Measurements from ENCODE around the gene KRT86. TPM values are rescaled to one million over a fixed set of nuclear protein-coding genes. Genes with fewer than 3 reads are reported as not detected.

KRT86 gene
- total RNA-seq, 1 donor from 2014 or later, result not detected

GRCh38 chr12:52248541-52249461 lies 25.6 kb upstream of the KRT86 start:
- TF ChIP-seq, protein P1, sequence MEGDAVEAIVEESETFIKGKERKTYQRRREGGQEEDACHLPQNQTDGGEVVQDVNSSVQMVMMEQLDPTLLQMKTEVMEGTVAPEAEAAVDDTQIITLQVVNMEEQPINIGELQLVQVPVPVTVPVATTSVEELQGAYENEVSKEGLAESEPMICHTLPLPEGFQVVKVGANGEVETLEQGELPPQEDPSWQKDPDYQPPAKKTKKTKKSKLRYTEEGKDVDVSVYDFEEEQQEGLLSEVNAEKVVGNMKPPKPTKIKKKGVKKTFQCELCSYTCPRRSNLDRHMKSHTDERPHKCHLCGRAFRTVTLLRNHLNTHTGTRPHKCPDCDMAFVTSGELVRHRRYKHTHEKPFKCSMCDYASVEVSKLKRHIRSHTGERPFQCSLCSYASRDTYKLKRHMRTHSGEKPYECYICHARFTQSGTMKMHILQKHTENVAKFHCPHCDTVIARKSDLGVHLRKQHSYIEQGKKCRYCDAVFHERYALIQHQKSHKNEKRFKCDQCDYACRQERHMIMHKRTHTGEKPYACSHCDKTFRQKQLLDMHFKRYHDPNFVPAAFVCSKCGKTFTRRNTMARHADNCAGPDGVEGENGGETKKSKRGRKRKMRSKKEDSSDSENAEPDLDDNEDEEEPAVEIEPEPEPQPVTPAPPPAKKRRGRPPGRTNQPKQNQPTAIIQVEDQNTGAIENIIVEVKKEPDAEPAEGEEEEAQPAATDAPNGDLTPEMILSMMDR (IDR thresholded peaks at IDR 0.05; ENCODE audit: unreplicated experiment), result no peak
- H3K4me3 Mint-ChIP-seq (ENCODE audit: low read depth), result no peak overlapping the region
- peaks cover 71% of the 10 kb centered on the region for H3K27me3 Mint-ChIP-seq
- no peaks in the 10 kb centered on the region for H3K9me3 Mint-ChIP-seq (ENCODE audit: low read depth)
- H3K36me3 Mint-ChIP-seq (ENCODE audit: insufficient read depth), result no peaks in the 10 kb centered on the region
- H3K4me1 Mint-ChIP-seq (ENCODE audit: low read depth), result peaks cover 39% of the 10 kb centered on the region
- no peak overlapping the region for H3K27ac Mint-ChIP-seq
- no peak for DNase-seq (ENCODE audit: low spot score, unreplicated experiment)

GRCh38 chr12:52249511-52250047 lies 24.9 kb upstream of the KRT86 start:
- Mint-ChIP-seq H3K27ac (no peak overlapping the region), H3K9me3 (ENCODE audit: low read depth) (no peaks in the 10 kb centered on the region), H3K27me3 (peaks cover 72% of the 10 kb centered on the region), H3K4me1 (ENCODE audit: low read depth) (peaks cover 35% of the 10 kb centered on the region), H3K36me3 (ENCODE audit: insufficient read depth) (no peaks in the 10 kb centered on the region), H3K4me3 (ENCODE audit: low read depth) (no peak overlapping the region)
- TF ChIP-seq, protein P1 (IDR thresholded peaks at IDR 0.05; ENCODE audit: unreplicated experiment), result no peak
- DNase-seq (ENCODE audit: low spot score, unreplicated experiment), result no peak

DNA sequence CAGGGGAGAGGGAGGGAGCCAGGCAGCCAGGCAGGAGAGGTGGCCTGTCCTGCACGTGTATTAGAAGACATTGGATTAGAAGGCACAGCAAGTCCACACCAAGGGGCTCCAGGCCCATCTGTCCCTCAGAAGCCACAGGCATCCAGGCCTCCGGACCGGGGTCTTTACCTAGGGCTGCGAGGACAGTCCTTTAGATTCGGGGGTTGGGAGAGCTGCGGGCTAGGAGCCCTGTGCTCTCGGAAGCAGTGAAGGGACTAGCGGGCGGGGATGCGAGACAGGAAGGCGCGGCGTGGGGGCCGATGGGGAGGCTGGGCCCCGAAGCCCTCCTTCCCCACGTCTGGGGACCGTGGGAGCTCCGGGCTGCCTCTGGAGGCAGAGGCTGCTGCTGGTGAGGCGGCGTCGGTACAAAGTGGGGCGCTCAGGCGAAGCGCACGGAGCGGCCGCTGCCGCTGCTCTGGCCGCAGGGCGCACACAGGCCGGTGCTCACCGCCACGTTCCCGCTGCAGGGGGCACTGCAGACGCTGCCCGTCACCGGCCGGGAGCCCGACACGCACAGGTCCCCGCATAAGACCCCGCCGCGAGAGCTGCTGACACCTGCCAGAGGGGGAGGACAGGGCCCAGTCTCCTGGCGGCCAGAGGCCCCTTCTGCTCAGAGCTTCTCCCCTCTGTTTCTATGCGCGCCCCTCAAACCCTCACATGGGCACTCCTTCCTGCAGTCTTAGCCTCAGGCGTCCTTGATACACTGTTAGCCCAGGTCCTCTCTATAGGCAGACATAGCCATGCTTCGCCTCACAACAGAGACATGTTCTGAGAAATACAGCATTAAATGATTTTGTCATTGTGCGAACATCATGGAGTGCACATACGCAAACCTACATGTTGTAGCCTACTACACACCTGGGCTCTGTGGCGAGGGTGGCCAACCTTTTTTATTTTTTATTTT lies 24.1 kb upstream of the KRT86 start:
- Mint-ChIP-seq H3K4me1 (ENCODE audit: low read depth) (peaks cover 35% of the 10 kb centered on the region), H3K9me3 (ENCODE audit: low read depth) (no peaks in the 10 kb centered on the region), H3K36me3 (ENCODE audit: insufficient read depth) (no peaks in the 10 kb centered on the region), H3K27ac (no peak overlapping the region), H3K27me3 (peaks cover 75% of the 10 kb centered on the region), H3K4me3 (ENCODE audit: low read depth) (no peak overlapping the region)
- DNase-seq (ENCODE audit: low spot score, unreplicated experiment), result no peak
- TF ChIP-seq, protein P1 (IDR thresholded peaks at IDR 0.05; ENCODE audit: unreplicated experiment), result peak; percentile 53

GRCh38 chr12:52251367-52252051 lies 22.9 kb upstream of the KRT86 start:
- no peaks in the 10 kb centered on the region for H3K9me3 Mint-ChIP-seq (ENCODE audit: low read depth)
- H3K36me3 Mint-ChIP-seq (ENCODE audit: insufficient read depth), result no peaks in the 10 kb centered on the region
- no peak overlapping the region for H3K27ac Mint-ChIP-seq
- H3K4me3 Mint-ChIP-seq (ENCODE audit: low read depth), result no peak overlapping the region
- peaks cover 81% of the 10 kb centered on the region for H3K27me3 Mint-ChIP-seq
- TF ChIP-seq, protein P1 (IDR thresholded peaks at IDR 0.05; ENCODE audit: unreplicated experiment), result no peak
- DNase-seq (ENCODE audit: low spot score, unreplicated experiment), result no peak
- peaks cover 26% of the 10 kb centered on the region for H3K4me1 Mint-ChIP-seq (ENCODE audit: low read depth)
